Activated naive CD4-positive, alpha-beta T cell treated with anti-CD3 and anti-CD28 coated beads, Interleukin-2, amount 10 ng/mL, durations not matched to agents 7 days and 5 days (primary cell): Measurements from ENCODE around the gene CDV3.
"Not testable (repeated sequence)": the region's sequence is repeated elsewhere in the genome, so short reads cannot be mapped to it uniquely, and the experiment has no call there.

Experiments
- CTCF ChIA-PET: fragments of 350-600 bp; sonication (Branson Sonifier 250); formaldehyde crosslinking; loops from one replicate; lab custom pipeline; 2021; ENCODE audit warnings: antibody characterized with exemption; lab: Charles Lee
- DNase-seq: peaks from one replicate; pipeline ENCODE4 v3.0.0-alpha.2; 2020
- H3K27ac Mint-ChIP-seq: one replicate; pipeline ENCODE4 v1.8.0; 2021; ENCODE audit warnings: mild to moderate bottlenecking, moderate library complexity, mixed read lengths
- H3K27me3 Mint-ChIP-seq: one replicate; pipeline ENCODE4 v1.8.0; 2021; ENCODE audit warnings: mild to moderate bottlenecking, mixed read lengths
- H3K36me3 Mint-ChIP-seq: one replicate; pipeline ENCODE4 v1.8.0; 2021; ENCODE audit warnings: mixed read lengths
- H3K4me1 Mint-ChIP-seq: one replicate; pipeline ENCODE4 v1.8.0; 2021; ENCODE audit warnings: mixed read lengths
- H3K4me3 Mint-ChIP-seq: one replicate; pipeline ENCODE4 v1.8.0; 2021; ENCODE audit warnings: mild to moderate bottlenecking, moderate library complexity, mixed read lengths
- H3K9me3 Mint-ChIP-seq: one replicate; pipeline ENCODE4 v1.8.0; 2021; ENCODE audit warnings: mixed read lengths

Gene CDV3

GRCh38 chr3:133547432-133548041, 25.9 kb upstream of the CDV3 start:
- CTCF ChIA-PET = no interaction called here
- H3K4me1 Mint-ChIP-seq = no peaks in the 10 kb centered on the region
- H3K27me3 Mint-ChIP-seq = peaks cover 7% of the 10 kb centered on the region
- no peak overlapping the region for H3K4me3 Mint-ChIP-seq
- H3K36me3 Mint-ChIP-seq = no peaks in the 10 kb centered on the region
- no peak for DNase-seq
- no peaks in the 10 kb centered on the region for H3K9me3 Mint-ChIP-seq
- no peak overlapping the region for H3K27ac Mint-ChIP-seq

- Mint-ChIP-seq H3K36me3 (no peaks in the 10 kb centered on the region), H3K27ac (no peak overlapping the region), H3K9me3 (no peaks in the 10 kb centered on the region), H3K27me3 (peaks cover 9% of the 10 kb centered on the region), H3K4me1 (no peaks in the 10 kb centered on the region), H3K4me3 (no peak overlapping the region)
- DNase-seq = no peak
- CTCF ChIA-PET = no interaction called here
Observed at GRCh38 chr3:133548090-133548489, 25.4 kb upstream of the CDV3 start.

GRCh38 chr3:133549565-133549964, 23.9 kb upstream of the CDV3 start:
- CTCF ChIA-PET = interaction anchor here (1.0 kb wide), 1 partner anchor 14 kb away, joined by 3 read pairs; no protein-coding TSS in a partner anchor
- Mint-ChIP-seq H3K27me3 (peaks cover 9% of the 10 kb centered on the region), H3K27ac (no peak overlapping the region), H3K4me1 (no peaks in the 10 kb centered on the region), H3K36me3 (no peaks in the 10 kb centered on the region), H3K4me3 (no peak overlapping the region), H3K9me3 (no peaks in the 10 kb centered on the region)
- no peak for DNase-seq

DNA sequence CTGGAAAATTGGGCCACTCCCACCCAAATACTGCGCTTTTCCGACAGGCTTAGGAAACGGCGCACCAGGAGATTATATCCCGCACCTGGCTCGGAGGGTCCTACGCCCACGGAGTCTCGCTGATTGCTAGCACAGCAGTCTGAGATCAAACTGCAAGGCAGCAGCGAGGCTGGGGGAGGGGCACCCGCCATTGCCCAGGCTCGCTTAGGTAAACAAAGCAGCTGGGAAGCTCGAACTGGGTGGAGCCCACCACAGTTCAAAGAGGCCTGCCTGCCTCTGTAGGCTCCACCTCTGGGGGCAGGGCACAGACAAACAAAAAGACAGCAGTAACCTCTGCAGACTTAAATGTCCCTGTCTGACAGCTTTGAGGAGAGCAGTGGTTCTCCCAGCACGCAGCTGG, 21.9 kb upstream of the CDV3 start:
- H3K9me3 Mint-ChIP-seq, H3K4me3 Mint-ChIP-seq, CTCF ChIA-PET, H3K27ac Mint-ChIP-seq, DNase-seq, H3K36me3 Mint-ChIP-seq, H3K27me3 Mint-ChIP-seq, H3K4me1 Mint-ChIP-seq: not testable (repeated sequence)

- Mint-ChIP-seq H3K27me3 (peaks cover 17% of the 10 kb centered on the region), H3K27ac (no peak overlapping the region)
Observed at GRCh38 chr3:133561679-133562078, 11.8 kb upstream of the CDV3 start.

DNA sequence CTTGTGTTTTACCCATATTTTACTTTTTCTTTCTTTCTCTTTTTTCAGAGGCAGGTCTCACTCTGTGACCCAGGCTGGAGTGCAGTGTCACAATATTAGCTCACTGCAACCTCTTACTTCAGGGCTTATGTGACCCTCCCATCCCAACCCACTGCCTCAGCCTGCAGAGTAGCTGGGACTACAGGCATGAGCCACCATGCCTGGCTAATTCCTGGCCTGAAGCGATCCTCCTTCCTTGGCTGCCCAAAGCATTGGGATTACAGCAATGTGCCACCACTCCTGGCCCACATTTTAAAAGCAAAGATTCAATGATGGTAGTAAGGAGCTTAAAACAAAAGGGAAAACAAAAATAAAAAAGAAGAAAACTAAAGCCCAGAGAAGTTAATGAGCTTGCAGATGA, 11.1 kb upstream of the CDV3 start:
- peaks cover 17% of the 10 kb centered on the region for H3K27me3 Mint-ChIP-seq
- CTCF ChIA-PET = interaction anchor here (0.8 to 1.9 kb wide), 2 partner anchors 10 to 74 kb away, joined by 3 to 7 read pairs; no protein-coding TSS in a partner anchor
- peaks cover 1% of the 10 kb centered on the region for H3K36me3 Mint-ChIP-seq
- H3K4me1 Mint-ChIP-seq = no peaks in the 10 kb centered on the region
- H3K27ac Mint-ChIP-seq = no peak overlapping the region
- no peak overlapping the region for H3K4me3 Mint-ChIP-seq
- no peaks in the 10 kb centered on the region for H3K9me3 Mint-ChIP-seq
- DNase-seq = no peak

More at GRCh38 chr3:133561679-133562078, 11.8 kb upstream of the CDV3 start:
- CTCF ChIA-PET = no interaction called here
- H3K9me3 Mint-ChIP-seq = no peaks in the 10 kb centered on the region
- no peaks in the 10 kb centered on the region for H3K4me1 Mint-ChIP-seq
- no peak for DNase-seq
- H3K36me3 Mint-ChIP-seq = peaks cover 1% of the 10 kb centered on the region
- H3K4me3 Mint-ChIP-seq = no peak overlapping the region

DNA sequence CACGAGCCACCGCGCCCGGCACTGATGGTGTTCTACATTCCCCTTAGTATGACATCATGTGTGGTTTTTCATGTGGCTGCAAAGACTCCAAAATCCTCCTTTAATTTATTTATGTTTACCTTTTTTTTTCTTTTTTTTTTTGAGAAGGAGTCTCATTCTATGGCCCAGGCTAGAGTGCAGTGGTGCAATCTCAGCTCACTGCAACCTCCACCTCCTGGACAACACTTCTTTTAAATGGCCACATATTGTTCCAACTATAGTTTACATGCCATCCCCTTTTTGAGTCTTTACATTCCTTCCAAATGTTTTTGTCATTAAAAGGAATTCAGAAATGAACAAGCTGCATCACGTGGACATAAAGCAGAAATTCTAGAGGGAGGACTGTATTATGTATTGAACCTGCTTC, 10.3 kb upstream of the CDV3 start:
- no peaks in the 10 kb centered on the region for H3K9me3 Mint-ChIP-seq
- DNase-seq = no peak
- H3K27me3 Mint-ChIP-seq = peaks cover 17% of the 10 kb centered on the region
- no peak overlapping the region for H3K4me3 Mint-ChIP-seq
- peaks cover 1% of the 10 kb centered on the region for H3K36me3 Mint-ChIP-seq
- H3K4me1 Mint-ChIP-seq = no peaks in the 10 kb centered on the region
- H3K27ac Mint-ChIP-seq = no peak overlapping the region
- CTCF ChIA-PET = interaction anchor here (0.8 to 1.9 kb wide), 3 partner anchors 9 to 75 kb away, joined by 3 to 7 read pairs (median 3); no protein-coding TSS in a partner anchor

DNA sequence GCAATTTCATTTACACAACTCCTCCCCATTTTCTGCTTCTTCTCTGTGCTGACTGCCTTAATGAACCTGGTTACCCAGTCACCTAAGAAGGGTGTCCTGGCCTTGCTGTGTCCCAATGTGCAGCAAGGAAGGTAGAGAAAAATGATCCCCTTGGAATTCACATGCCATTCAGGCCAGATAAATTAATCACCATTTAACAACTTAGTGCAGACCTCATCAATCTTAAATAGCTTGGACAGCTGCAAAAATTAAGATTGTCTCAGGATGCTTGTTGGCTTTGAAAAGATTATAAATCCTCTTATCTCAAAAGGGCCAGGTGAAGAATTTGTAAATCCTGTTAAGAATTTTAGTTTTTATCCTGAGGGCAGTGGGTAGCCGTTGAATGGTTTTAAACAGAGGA, 9.7 kb upstream of the CDV3 start:
- H3K36me3 Mint-ChIP-seq = peaks cover 1% of the 10 kb centered on the region
- H3K4me1 Mint-ChIP-seq = no peaks in the 10 kb centered on the region
- H3K27me3 Mint-ChIP-seq = peaks cover 17% of the 10 kb centered on the region
- no peak overlapping the region for H3K27ac Mint-ChIP-seq
- H3K4me3 Mint-ChIP-seq = no peak overlapping the region
- no peak for DNase-seq
- no peaks in the 10 kb centered on the region for H3K9me3 Mint-ChIP-seq
- CTCF ChIA-PET = interaction anchor here (1.9 kb wide), 1 partner anchor 9 kb away, joined by 7 read pairs; no protein-coding TSS in a partner anchor

GRCh38 chr3:133568294-133569014, 5.0 kb upstream of the CDV3 start:
- H3K36me3 Mint-ChIP-seq = no peaks in the 10 kb centered on the region
- no peaks in the 10 kb centered on the region for H3K9me3 Mint-ChIP-seq
- H3K27ac Mint-ChIP-seq = no peak overlapping the region
- CTCF ChIA-PET = no interaction called here
- no peak overlapping the region for H3K4me3 Mint-ChIP-seq
- H3K27me3 Mint-ChIP-seq = peaks cover 17% of the 10 kb centered on the region
- peaks cover 27% of the 10 kb centered on the region for H3K4me1 Mint-ChIP-seq
- DNase-seq = no peak

DNA sequence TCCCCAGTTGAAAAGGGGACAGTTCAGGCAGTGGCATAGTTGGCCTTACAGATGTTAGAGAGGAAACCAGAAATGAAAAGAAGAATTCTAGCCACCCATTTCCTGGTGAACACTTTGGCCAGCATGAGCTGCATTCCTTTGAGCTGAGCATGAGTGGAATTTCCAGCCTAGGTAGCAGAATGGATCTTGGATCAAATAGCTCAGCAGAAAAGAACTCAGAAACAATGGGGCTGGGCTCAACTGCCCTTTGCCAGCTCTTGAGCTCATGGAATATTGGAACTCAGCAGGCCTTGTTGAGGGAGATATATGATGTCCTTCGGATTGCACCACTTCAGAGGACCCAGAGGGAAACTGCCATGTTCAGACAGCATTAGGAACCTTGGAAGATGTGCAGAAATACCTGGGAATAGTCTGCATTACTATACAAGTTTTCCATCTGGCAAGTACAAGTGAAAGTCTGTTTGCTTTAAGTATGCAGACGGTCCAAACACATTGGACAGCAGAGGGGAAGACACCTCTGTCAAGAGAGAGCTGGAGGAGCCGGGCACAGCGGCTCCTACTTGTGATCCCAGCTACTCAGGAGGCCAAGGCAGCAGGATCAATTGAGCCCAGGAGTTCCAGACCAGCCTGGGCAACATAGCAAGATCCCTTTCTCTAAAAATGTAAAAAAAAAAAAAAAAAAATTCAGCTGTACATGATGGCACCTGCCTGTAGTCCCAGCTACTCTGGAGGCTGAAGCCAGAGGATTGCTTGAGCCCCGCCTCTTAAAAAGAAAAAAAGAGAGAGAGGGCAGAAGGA, 3.1 kb upstream of the CDV3 start:
- no peak for DNase-seq
- Mint-ChIP-seq H3K27ac (no peak overlapping the region), H3K9me3 (no peaks in the 10 kb centered on the region), H3K4me1 (peaks cover 29% of the 10 kb centered on the region), H3K27me3 (peaks cover 6% of the 10 kb centered on the region), H3K36me3 (peaks cover 10% of the 10 kb centered on the region), H3K4me3 (no peak overlapping the region)
- CTCF ChIA-PET = interaction anchor here (1.0 to 4.2 kb wide), 3 partner anchors 8 to 129 kb away, joined by 3 to 17 read pairs (median 4); no protein-coding TSS in a partner anchor

GRCh38 chr3:133570937-133571320, 2.6 kb upstream of the CDV3 start:
- H3K36me3 Mint-ChIP-seq = peaks cover 14% of the 10 kb centered on the region
- CTCF ChIA-PET = interaction anchor here (1.0 to 4.2 kb wide), 2 partner anchors 82 to 129 kb away, joined by 4 to 17 read pairs; no protein-coding TSS in a partner anchor
- no peaks in the 10 kb centered on the region for H3K9me3 Mint-ChIP-seq
- H3K4me1 Mint-ChIP-seq = peaks cover 33% of the 10 kb centered on the region
- no peak overlapping the region for H3K4me3 Mint-ChIP-seq
- no peak for DNase-seq
- no peaks in the 10 kb centered on the region for H3K27me3 Mint-ChIP-seq
- H3K27ac Mint-ChIP-seq = no peak overlapping the region

GRCh38 chr3:133572158-133573053, 1.1 kb upstream of the CDV3 start:
- DNase-seq = no peak
- CTCF ChIA-PET = interaction anchor here (0.7 to 4.2 kb wide), 7 partner anchors 9 to 129 kb away, joined by 3 to 17 read pairs (median 6); no protein-coding TSS in a partner anchor
- Mint-ChIP-seq H3K27ac (peak overlapping the region; percentile 99), H3K4me3 (peak overlapping the region; percentile 79), H3K27me3 (no peaks in the 10 kb centered on the region), H3K4me1 (peaks cover 47% of the 10 kb centered on the region), H3K9me3 (no peaks in the 10 kb centered on the region), H3K36me3 (peaks cover 28% of the 10 kb centered on the region)

DNA sequence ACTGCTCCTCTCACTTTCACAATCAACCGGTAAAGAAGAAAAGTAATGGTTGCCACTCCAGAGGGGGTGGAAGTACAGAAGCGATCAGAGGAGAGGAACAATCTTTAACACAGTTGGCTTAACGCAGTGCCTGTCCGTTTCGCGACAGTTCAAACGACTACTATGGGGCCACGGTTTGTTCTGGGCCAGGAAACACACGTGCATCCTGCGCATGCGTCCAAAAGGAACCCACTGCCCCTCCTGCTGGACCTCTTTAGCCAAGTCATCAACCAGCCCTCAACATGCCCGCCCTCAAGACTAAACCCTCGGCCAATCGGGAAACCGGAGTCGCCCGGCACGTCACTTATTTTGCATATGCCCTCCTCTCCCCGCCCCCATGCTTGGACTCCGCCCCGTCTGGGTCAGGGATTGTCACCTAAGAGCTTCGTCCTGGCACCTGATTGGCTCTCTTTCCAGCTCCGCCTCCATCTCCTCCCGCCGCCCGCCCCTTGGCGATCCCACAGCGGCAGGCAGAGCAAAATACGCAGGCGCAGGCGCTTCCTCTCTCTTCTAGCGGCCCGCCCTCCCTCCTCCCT, 345 bp upstream of the CDV3 start:
- H3K9me3 Mint-ChIP-seq = no peaks in the 10 kb centered on the region
- H3K36me3 Mint-ChIP-seq = peaks cover 35% of the 10 kb centered on the region
- H3K4me3 Mint-ChIP-seq = peak overlapping the region; percentile 79
- CTCF ChIA-PET = interaction anchor here (1.2 to 7.1 kb wide), 7 partner anchors 10 to 130 kb away, joined by 3 to 84 read pairs (median 7); no protein-coding TSS in a partner anchor
- peak; percentile 100 for DNase-seq
- peak overlapping the region; percentile 99 for H3K27ac Mint-ChIP-seq
- no peaks in the 10 kb centered on the region for H3K27me3 Mint-ChIP-seq
- H3K4me1 Mint-ChIP-seq = peaks cover 54% of the 10 kb centered on the region
